Naive thymus-derived CD8-positive, alpha-beta T cell (primary cell): ENCODE results near the gene MYO1G. TPM values are rescaled to one million over a fixed set of nuclear protein-coding genes. Genes with fewer than 3 reads are reported as not detected.

Experiments used
- ATAC-seq, 2 donors: fragments of 150-1000 bp; cut with Tn5 transposase in 1 of 2; sonication (Bioruptor Pico), chemical (Tn5 transposase) in 1 of 2; 1 replicate in 1 of 2; 2 replicates in 1 of 2; pipeline ENCODE4 v1.10.0; 2021; ENCODE audit warnings: mild to moderate bottlenecking in 2 of 2, moderate library complexity in 2 of 2
- POLR2A ChIA-PET: fragments of 350-600 bp; sonication (Branson Sonifier 250); formaldehyde crosslinking; loops from one replicate; lab custom pipeline; 2021; ENCODE audit warnings: antibody characterized with exemption; lab: Charles Lee
- DNase-seq, 10 donors: peaks; one replicate each; pipeline versions ENCODE4 v3.0.0 to v3.0.0-alpha.2; 2020 to 2022
- H3K27ac Mint-ChIP-seq, 10 donors: one replicate each; pipeline ENCODE4 v1.8.0; 2020 to 2022; ENCODE audit warnings: mild to moderate bottlenecking in 10 of 10, mixed read lengths in 10 of 10, moderate library complexity in 4 of 10, inconsistent platforms in 1 of 10
- H3K27me3 Mint-ChIP-seq, 5 donors: one replicate each; pipeline ENCODE4 v1.8.0; 2021 to 2022; ENCODE audit warnings: mixed read lengths in 5 of 5
- H3K36me3 Mint-ChIP-seq, 3 donors: one replicate each; pipeline ENCODE4 v1.8.0; 2020 to 2022; ENCODE audit warnings: mixed read lengths in 3 of 3, mild to moderate bottlenecking in 2 of 3, inconsistent platforms in 1 of 3
- H3K4me1 Mint-ChIP-seq, 4 donors: one replicate each; pipeline ENCODE4 v1.8.0; 2021 to 2022; ENCODE audit warnings: mixed read lengths in 4 of 4
- H3K4me3 Mint-ChIP-seq, 10 donors: one replicate each; pipeline ENCODE4 v1.8.0; 2020 to 2022; ENCODE audit warnings: mild to moderate bottlenecking in 10 of 10, mixed read lengths in 10 of 10, moderate library complexity in 6 of 10, inconsistent platforms in 1 of 10
- H3K9me3 Mint-ChIP-seq, 9 donors: one replicate each; pipeline ENCODE4 v1.8.0; 2020 to 2022; ENCODE audit warnings: mixed read lengths in 9 of 9, mild to moderate bottlenecking in 3 of 9, inconsistent platforms in 1 of 9, moderate library complexity in 1 of 9
- polyA plus RNA-seq, 3 donors: library from polyadenylated mRNA; unstranded; fragments of 300-500 nt; fragmentation: Illumina TruSeq; gene quantifications; one replicate each; pipeline ENCODE4 v1.2.3, GENCODE V29; 2021
- total RNA-seq, 8 experiments: library from RNA in 2 of 8; stranded (reverse) in 2 of 8; gene quantifications; one replicate each; pipeline ENCODE4 v1.2.3 and lab custom pipeline; 2021 to 2026

MYO1G gene
- total and polyA plus RNA-seq, 5 experiments from 2014 or later, result 44.4 to 106 (median 60.0) TPM

DNA sequence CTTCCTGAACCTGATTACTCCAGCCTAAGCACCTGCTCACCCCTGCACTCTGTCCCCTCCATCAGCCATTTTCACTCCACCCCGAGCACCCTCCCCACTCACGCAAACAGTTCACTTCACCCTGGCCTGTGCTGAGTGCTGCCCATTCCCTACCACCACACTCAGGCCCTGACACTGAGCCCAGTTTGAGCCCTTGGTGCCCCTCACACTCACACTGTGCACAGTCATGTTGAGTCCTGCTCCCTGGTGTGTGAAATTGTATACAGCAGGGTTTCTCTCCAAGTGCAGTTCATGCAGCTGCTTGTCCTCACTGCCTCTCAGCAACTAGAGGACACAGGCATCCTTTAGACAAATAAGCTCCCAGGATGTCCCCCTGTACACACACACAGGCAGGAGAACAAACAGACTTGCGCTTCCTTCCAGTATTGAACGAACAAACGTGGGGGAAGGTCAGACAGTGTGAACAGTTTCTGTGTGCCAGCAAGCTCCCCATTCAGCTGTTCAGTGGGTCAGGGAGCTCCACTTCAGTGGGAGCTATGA, 6.8 kb downstream of the MYO1G start:
- Mint-ChIP-seq H3K4me1 (peaks cover 12 to 54% (median 35%) of the 10 kb centered on the region in 4 donors), H3K4me3 (no peak overlapping the region)
- POLR2A ChIA-PET, result interaction anchor here (1.3 to 10.5 kb wide), 4 partner anchors 27 to 139 kb away, joined by 3 to 207 read pairs (median 14); partner anchors contain the start of gene TBRG4

DNA sequence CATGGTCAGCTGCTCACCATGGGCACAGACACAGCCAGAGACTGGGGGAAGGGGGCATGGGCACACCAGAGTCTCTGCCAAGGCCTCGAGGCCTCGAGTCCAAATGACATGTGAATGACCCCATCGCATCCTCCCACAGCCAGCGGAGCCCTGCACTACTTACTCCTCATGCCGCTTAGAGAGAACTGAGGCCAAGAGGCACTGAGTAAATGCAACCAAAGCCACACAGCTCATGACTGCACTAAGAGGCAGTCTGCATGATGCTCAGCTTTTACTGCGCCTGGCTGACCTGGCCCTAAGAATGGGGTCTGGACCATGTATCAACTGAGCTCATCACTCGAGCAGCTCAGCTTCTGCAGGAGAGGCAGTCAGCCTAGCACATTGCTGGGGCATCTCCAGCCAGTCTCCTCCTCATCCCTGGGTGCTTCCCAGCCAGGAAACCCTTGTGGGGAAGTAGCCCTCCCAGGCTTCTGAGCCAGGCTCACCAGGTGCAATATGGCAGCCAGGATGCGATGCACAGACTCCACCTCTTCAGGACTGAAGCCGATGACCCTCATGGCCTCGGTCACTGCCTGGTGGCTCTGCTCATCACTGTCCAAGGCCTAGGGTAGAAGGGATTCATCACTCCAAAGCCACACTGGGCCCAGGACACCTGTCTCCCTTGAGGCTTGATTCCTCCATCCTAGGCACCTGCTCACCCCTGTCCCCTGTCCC, 7.5 kb downstream of the MYO1G start:
- H3K4me3 Mint-ChIP-seq, result no peak overlapping the region

More for the DNA sequence above, 6.8 kb downstream of the MYO1G start:
- Mint-ChIP-seq H3K27ac (peak overlapping the region; percentile 6 to 84 (median 46)), H3K27me3 (no peaks in the 10 kb centered on the region), H3K36me3 (peaks cover 0 to 63% (median 0%) of the 10 kb centered on the region in 3 donors), H3K9me3 (no peaks in the 10 kb centered on the region)
- DNase-seq (no peak), ATAC-seq (no peak)

DNA sequence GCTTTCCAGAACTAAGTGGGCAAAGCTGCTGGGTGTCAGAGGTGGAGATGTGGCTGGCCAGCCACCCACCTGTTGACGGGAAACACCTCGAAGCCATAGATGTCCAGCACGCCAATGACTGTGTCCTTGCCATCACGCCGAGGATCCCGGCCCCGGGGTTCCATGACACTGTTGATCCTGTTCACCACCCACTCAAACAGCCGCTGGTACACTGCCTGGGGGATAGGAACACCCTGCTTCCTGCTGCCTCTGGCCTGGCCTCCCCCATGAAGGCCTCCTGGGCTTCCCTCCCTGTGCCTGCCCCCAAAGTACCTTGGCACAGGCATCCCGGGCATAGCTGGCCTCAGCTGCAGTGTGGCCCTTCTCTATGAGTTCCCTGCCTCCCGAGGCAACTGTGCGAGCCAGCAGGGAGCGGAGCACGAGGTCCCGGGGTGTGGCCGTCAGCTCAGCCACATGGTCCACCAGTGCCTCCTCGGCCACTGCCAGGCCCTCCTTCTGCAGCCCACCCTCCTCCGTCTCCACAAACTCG, 8.2 kb downstream of the MYO1G start:
- Mint-ChIP-seq H3K4me3 (no peak overlapping the region), H3K27me3 (no peaks in the 10 kb centered on the region), H3K36me3 (peaks cover 0 to 59% (median 2%) of the 10 kb centered on the region in 3 donors), H3K4me1 (peaks cover 5 to 40% (median 24%) of the 10 kb centered on the region in 4 donors), H3K9me3 (no peaks in the 10 kb centered on the region), H3K27ac (peak overlapping the region in 2 of 10 donors; percentile 31 to 49)
- POLR2A ChIA-PET, result interaction anchor here (1.3 kb wide), 1 partner anchor 86 kb away, joined by 3 read pairs; no protein-coding TSS in a partner anchor
- ATAC-seq, result no peak
- no peak for DNase-seq

More for the DNA sequence above, 7.5 kb downstream of the MYO1G start:
- POLR2A ChIA-PET, result interaction anchor here (1.3 to 2.8 kb wide), 2 partner anchors 87 to 139 kb away, joined by 3 to 18 read pairs; partner anchors contain the start of gene TBRG4
- peak overlapping the region in 6 of 10 donors; percentile 47 to 84 (median 66) for H3K27ac Mint-ChIP-seq
- peaks cover 8 to 47% (median 29%) of the 10 kb centered on the region in 4 donors for H3K4me1 Mint-ChIP-seq
- H3K27me3 Mint-ChIP-seq, result no peaks in the 10 kb centered on the region
- DNase-seq (no peak), ATAC-seq (no peak)
- peaks cover 0 to 59% (median under 1%) of the 10 kb centered on the region in 3 donors for H3K36me3 Mint-ChIP-seq
- no peaks in the 10 kb centered on the region for H3K9me3 Mint-ChIP-seq

DNA sequence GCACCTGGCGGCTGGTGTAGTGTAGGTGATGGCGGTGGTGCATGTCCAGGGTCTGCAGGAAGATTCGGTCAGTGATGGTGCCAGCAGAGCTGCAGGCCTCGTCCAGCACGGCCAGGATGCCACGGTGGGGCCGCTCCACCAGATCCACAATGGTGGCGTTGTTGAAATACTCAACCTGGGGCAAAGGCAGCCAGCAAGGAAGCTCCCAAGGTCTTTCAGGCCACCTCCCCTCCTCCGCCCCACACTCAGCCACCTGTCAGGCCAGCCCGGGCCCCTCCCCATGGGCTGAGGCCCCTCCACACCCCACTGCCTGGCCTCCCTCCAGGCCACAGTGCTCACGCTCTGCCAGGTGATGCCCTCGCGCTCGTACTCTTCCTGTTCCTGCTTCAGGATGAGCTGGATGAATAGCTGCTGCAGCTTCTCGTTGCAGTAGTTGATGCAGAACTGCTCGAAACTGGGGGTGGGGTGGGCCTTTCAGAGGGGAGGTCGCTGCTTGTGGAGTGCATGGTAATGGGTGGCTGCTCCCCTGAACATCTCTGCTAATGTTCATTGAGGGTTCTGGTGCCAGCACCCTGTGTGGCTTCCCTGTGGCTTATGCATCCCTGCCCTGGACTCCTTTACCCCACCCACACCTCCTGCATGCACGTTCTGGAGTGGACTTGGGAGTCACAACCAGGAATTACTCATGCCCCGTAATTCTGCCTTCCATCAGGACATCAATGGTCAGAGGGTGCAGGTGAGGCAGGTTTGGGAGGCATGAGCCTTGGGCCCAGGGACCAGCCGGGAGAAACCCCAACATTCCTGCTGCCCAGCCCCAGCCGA, 8.9 kb downstream of the MYO1G start:
- H3K36me3 Mint-ChIP-seq, result peaks cover 0 to 53% (median 2%) of the 10 kb centered on the region in 3 donors
- POLR2A ChIA-PET, result no interaction called here

DNA sequence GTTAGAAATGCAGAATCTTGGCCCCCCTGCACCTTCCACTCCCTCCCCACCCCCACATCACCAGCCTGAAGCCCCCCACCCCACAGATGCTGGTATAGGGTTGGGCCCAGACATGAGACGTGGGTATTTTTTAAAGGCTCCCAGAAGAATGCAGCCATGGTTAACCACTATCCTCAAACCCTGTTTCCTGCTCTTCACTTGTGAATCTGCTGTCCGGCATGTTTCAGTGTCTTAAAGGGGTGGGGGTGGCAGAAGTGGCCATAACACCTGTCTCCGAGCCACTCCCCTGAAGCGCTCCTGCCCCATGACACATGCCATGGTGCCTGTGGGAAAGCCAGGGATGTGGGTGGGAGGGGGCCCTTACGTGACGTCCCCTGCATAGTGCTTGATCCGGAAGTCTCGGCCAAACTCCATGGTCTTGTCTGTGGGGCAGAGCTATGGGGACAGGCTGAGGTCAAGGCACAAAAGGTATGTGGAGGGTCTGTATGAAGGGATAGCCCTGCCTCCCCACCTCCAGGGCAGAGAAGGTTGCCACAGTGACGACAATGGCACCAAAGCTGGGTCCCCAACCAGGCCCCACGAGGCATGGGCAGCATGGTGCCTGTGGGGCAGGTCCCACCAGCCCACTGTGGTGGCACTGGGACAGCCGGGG, 9.6 kb downstream of the MYO1G start:
- Mint-ChIP-seq H3K9me3 (no peaks in the 10 kb centered on the region), H3K4me1 (peaks cover 6 to 26% (median 13%) of the 10 kb centered on the region in 4 donors), H3K27me3 (no peaks in the 10 kb centered on the region), H3K4me3 (no peak overlapping the region), H3K36me3 (peaks cover 0 to 47% (median 2%) of the 10 kb centered on the region in 3 donors), H3K27ac (peak overlapping the region in 2 of 10 donors; percentile 31 to 46)
- POLR2A ChIA-PET, result no interaction called here
- DNase-seq (no peak), ATAC-seq (no peak)

More for the DNA sequence above, 8.9 kb downstream of the MYO1G start:
- H3K4me1 Mint-ChIP-seq, result peaks cover 8 to 33% (median 20%) of the 10 kb centered on the region in 4 donors
- H3K9me3 Mint-ChIP-seq, result no peaks in the 10 kb centered on the region
- H3K4me3 Mint-ChIP-seq, result no peak overlapping the region
- DNase-seq (no peak), ATAC-seq (no peak)
- no peaks in the 10 kb centered on the region for H3K27me3 Mint-ChIP-seq
- peak overlapping the region in 2 of 10 donors; percentile 22 to 65 for H3K27ac Mint-ChIP-seq

DNA sequence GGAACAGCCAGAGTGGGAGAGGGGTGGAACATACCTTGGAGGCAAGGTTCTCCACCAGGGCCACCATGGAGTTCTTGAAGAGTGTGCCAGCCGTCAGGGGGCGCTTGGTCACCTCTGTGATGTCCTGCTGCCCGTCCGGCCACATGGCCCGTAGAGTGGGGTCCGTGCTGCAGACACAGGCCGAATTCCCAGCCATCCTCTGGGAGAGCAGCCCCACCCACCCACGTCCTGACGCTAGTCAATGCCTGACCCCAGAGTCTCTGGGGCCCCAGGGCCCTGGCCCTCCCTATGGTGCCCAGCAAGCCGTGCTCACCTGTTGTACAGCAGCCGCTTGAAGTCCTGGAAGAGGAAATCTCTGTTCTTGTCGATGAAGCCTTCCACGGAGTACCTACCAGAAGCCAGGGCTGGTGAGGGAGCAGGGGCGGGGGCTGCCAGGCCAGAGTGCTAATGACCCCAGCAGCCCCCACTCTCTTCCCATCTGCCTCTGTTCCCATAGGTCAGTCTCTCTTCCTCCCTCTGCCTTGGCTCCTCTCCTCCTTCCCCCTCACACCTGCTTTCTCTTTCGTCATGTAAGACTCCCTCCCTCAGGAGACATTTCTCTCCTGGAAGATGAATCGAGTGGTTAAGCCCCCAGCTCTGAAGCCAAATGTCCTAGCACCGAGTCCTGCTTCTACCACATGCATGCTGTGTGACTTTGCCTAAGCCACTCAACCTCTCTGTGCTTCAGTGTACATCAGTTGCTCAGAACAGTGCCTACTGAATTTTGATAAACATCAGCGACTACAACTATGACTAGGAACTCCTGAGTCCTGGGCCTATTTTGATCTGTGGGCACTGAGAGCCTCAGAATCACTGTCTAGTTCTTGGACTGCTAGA, 11.0 kb downstream of the MYO1G start:
- peak overlapping the region; percentile 41 to 88 (median 62) for H3K27ac Mint-ChIP-seq
- no peaks in the 10 kb centered on the region for H3K9me3 Mint-ChIP-seq
- H3K36me3 Mint-ChIP-seq, result peaks cover 0 to 42% (median 2%) of the 10 kb centered on the region in 3 donors
- H3K4me3 Mint-ChIP-seq, result no peak overlapping the region
- peaks cover 6 to 17% (median 8%) of the 10 kb centered on the region in 4 donors for H3K4me1 Mint-ChIP-seq
- ATAC-seq (no peak), DNase-seq (no peak)
- H3K27me3 Mint-ChIP-seq, result no peaks in the 10 kb centered on the region
- POLR2A ChIA-PET, result no interaction called here

DNA sequence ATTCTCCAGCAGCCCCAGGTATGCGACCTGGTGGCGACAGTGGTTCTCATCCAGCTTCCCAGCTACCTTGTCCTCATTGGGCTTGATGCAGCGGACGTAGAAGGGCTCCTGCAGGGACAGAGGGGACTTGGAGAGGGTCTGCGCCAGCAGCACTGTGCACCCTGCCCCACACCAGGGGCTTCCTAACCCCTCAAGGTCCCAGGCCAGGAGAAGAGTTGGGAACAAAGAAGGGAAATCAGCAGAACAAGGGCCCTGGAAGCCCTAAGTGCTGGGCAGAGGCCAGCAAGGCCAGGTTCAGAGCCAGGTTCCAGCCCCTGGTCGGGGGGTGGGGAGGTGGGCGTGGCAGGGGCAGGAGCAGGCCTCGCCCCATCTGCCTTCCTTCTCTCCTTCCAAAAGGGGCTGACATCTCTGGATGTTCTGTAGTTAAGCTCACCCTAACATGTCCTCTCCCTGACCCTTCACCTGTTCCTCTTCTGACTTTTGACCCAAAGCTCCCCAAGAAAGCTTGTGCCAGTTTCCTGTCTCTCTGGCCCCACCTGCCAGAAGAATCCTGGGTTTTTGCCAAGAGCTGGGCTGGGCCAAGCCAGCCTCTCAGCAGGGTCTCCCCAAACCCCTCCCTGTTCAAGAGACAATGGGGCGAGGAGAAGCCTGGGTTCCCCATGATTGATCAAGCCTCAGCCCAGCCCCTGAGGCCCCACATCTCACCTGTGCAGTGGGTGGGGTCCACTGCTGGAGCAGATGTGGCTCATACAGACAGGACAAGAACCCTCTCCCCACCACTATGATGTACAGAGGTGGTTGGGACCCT, 11.9 kb downstream of the MYO1G start:
- no peak overlapping the region for H3K4me3 Mint-ChIP-seq
- H3K27me3 Mint-ChIP-seq, result no peaks in the 10 kb centered on the region
- no peak for DNase-seq
- POLR2A ChIA-PET, result no interaction called here
- peaks cover 3 to 8% (median 6%) of the 10 kb centered on the region in 4 donors for H3K4me1 Mint-ChIP-seq
- peak overlapping the region in 7 of 10 donors; percentile 29 to 84 (median 51) for H3K27ac Mint-ChIP-seq
- H3K9me3 Mint-ChIP-seq, result no peaks in the 10 kb centered on the region
- ATAC-seq, result no peak
- peaks cover 0 to 33% (median 2%) of the 10 kb centered on the region in 3 donors for H3K36me3 Mint-ChIP-seq

DNA sequence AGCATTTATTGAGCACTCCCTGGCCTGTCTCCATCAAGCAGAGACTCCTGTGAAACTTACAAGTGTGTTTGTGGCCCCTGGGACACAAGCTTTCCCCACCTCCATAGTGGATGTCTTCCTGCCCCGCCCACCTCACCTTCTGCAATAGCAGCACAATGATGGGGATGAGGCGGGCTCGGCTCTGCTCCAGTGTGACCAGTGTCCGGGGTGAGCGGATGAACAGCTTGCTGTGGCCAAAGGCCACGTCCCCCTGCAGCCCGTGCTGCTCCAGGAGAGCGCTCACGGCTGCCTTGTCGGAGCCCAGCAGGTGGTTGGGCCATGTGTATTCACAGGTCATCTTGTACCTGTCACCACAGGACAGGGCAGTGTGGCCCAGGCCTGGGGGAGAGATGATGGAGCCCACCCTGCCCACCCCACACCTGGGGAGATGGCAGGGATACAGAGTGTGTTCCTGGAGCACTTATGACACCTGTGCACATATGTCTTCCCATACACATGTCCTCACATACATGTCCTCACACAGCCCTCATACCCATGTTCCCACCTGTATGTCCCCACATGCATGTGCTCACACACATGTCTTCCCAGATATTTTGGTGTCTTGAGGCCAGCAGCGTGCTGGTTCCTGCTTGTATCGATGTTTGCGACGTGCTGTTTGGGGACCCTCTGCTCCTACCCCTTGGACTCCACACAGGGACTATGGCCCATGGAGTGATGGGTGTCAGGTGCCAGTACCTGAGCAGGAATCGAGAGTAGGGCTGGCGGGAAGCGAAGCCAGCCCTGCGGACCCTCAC, 12.7 kb downstream of the MYO1G start:
- peak overlapping the region in 9 of 10 donors; percentile 15 to 80 (median 47) for H3K27ac Mint-ChIP-seq
- H3K9me3 Mint-ChIP-seq, result no peaks in the 10 kb centered on the region
- H3K27me3 Mint-ChIP-seq, result no peaks in the 10 kb centered on the region
- no peak for DNase-seq
- H3K36me3 Mint-ChIP-seq, result peaks cover 0 to 30% (median 2%) of the 10 kb centered on the region in 3 donors
- H3K4me1 Mint-ChIP-seq, result peaks cover 0 to 6% (median 5%) of the 10 kb centered on the region in 4 donors
- POLR2A ChIA-PET, result no interaction called here
- ATAC-seq, result no peak
- H3K4me3 Mint-ChIP-seq, result no peak overlapping the region

DNA sequence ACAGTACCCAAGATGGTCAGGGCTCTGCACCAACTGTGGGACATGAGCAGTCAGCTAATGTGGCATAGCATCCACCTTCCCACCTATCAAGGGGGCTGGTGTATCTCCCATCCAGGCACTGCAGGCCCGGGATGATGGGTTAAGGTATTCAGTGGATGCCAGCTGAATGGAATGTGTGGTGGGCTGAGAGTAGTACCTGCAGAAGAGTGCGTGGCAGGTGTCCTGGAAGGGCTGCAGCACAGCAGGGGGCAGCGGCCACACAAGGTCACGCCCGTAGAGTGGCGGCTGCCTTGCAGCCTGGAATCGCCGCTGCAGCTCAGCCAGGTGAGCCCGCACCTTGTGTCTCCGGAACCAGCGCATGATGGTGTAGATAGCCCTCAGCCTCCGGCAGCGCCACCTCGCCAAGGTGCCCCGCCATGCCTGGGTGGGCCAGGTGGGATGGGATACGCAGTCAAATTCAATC, 13.3 kb downstream of the MYO1G start:
- DNase-seq, result no peak
- POLR2A ChIA-PET, result interaction anchor here (1.8 kb wide), 1 partner anchor 7 kb away, joined by 5 read pairs; no protein-coding TSS in a partner anchor
- Mint-ChIP-seq H3K36me3 (peaks cover 0 to 25% (median 2%) of the 10 kb centered on the region in 3 donors), H3K27ac (peak overlapping the region in 5 of 10 donors; percentile 13 to 75 (median 28)), H3K9me3 (no peaks in the 10 kb centered on the region), H3K4me3 (no peak overlapping the region), H3K4me1 (peaks cover 1 to 6% (median 5%) of the 10 kb centered on the region in 4 donors), H3K27me3 (no peaks in the 10 kb centered on the region)
- ATAC-seq, result no peak
